HG03103 (cell line): ENCODE data around the gene RPS6KA2.

Source experiments
- ATAC-seq: cut with Tn5 transposase; IDR thresholded peaks from one replicate; pipeline ENCODE4 v1.9.1; 2021; ENCODE audit warnings: low read depth; ENCODE audit not compliant: unreplicated experiment

The RPS6KA2 gene

GRCh38 chr6:166474721-166475565 is 152.1 kb downstream of the RPS6KA2 start:
- no peak for ATAC-seq

GRCh38 chr6:166473886-166474571 is 153.0 kb downstream of the RPS6KA2 start:
- ATAC-seq, result no peak

GRCh38 chr6:166472636-166473035 is 154.4 kb downstream of the RPS6KA2 start:
- no peak for ATAC-seq

GRCh38 chr6:166471797-166472260 is 155.2 kb downstream of the RPS6KA2 start:
- ATAC-seq, result no peak

- ATAC-seq, result no peak
Measured at GRCh38 chr6:166470863-166471410, 156.1 kb downstream of the RPS6KA2 start.

GRCh38 chr6:166470029-166470862 is 156.8 kb downstream of the RPS6KA2 start:
- no peak for ATAC-seq

- ATAC-seq, result no peak
Measured at GRCh38 chr6:166469426-166469961, 157.6 kb downstream of the RPS6KA2 start.

GRCh38 chr6:166467436-166468000 is 159.5 kb downstream of the RPS6KA2 start:
- ATAC-seq, result no peak

- no peak for ATAC-seq
Measured at GRCh38 chr6:166466178-166467122, 160.6 kb downstream of the RPS6KA2 start.

GRCh38 chr6:166465671-166466087 is 161.4 kb downstream of the RPS6KA2 start:
- ATAC-seq, result no peak

- ATAC-seq, result no peak
Measured at GRCh38 chr6:166465003-166465399, 162.1 kb downstream of the RPS6KA2 start.

GRCh38 chr6:166464068-166465002 is 162.7 kb downstream of the RPS6KA2 start:
- no peak for ATAC-seq

GRCh38 chr6:166463359-166464067 is 163.5 kb downstream of the RPS6KA2 start:
- no peak for ATAC-seq

GRCh38 chr6:166462461-166463135 is 164.5 kb downstream of the RPS6KA2 start:
- ATAC-seq, result no peak

- no peak for ATAC-seq
Measured at GRCh38 chr6:166461821-166462460, 165.1 kb downstream of the RPS6KA2 start.
